ENCODE results near the gene FAM53B.

- TF ChIP-seq EZH2phosphoT487 (IDR thresholded peaks at IDR 0.05; ENCODE audit: insufficient read depth, low read depth) (no peak), EZH2 (IDR thresholded peaks at IDR 0.05; ENCODE audit: insufficient read depth, poor library complexity, severe bottlenecking) (no peak)
Measured at GRCh38 chr10:124665091-124665490, 79.1 kb downstream of the FAM53B start.
